ENCODE measurements around the gene FCN1. TPM values are rescaled to one million over a fixed set of nuclear protein-coding genes. Genes with fewer than 3 reads are reported as not detected.
A peak's percentile ranks its signal among the peaks of the same experiment; 100 is the strongest.

FCN1 gene
- total RNA-seq, 1 experiment from 2014 or later = not detected

DNA sequence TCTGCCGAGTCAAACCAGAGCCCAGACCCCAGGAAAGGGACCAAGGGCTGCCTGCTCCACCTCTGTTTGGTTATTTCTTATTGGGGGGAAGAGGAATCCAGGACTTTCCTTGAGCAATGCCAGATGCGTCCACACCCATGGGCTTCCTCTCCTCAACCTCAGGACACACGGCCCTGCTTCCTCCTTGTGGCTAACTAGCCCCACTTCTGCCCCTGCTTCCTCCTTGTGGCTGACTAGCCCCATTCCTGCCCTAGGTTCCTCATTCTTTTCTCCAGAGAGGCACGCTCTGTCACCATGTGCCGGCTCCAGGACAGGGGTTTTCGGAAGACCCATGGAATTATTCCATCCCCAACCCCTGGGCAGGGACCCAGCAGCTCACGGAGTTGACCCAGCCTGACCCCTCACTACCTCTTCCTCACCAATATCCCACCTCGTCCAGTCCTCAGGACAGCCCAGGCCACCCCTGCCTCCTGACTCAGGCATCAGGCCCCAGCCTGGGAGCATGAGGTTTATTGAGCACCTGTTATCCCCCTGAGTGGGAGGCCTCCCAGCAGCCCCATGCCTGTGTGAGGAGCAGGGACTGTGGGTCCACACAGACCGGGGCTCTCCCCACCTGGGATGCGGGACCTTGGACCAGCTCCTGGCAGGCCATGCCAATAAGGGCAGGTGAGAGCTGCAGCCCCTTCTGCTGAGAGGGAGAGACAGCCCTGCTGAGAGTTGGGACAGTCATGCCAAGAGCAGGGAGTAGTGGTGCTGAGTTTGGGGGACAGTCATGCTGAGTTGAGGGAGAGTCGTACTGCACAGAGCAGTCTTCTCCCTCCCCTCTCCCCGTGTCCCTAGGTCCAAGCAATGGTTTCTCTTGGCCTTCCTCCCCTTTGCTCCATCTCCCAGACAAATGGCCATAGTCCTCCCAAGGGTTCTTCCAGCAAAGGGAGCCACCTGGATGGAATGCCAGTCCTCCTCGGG is 11.8 kb upstream of the FCN1 start:
- no peaks in the 10 kb centered on the region for H3K9me3 ChIP-seq (ENCODE audit: low read length)
- no peaks in the 10 kb centered on the region for H3K79me2 ChIP-seq (ENCODE audit: low read length)
- no peaks in the 10 kb centered on the region for H3K27me3 ChIP-seq (ENCODE audit: low read length)
- no peaks in the 10 kb centered on the region for H3K36me3 ChIP-seq (ENCODE audit: insufficient read depth, low read length)
- no peak overlapping the region for H3K9ac ChIP-seq (ENCODE audit: low read length)
- H3K9me2 ChIP-seq (replicated peaks; ENCODE audit: insufficient read depth, low read length) = no peaks in the 10 kb centered on the region
- peaks cover 28% of the 10 kb centered on the region for H3K4me1 ChIP-seq (ENCODE audit: low read length)
- no peak for DNase-seq
- H3K4me3 ChIP-seq (ENCODE audit: low read length) = no peak overlapping the region
- H3K4me2 ChIP-seq (ENCODE audit: low read depth, low read length, poor library complexity, severe bottlenecking) = peak overlapping the region; percentile 29
- no peaks in the 10 kb centered on the region for H4K20me1 ChIP-seq (ENCODE audit: insufficient read depth, low read depth, low read length)
- peak overlapping the region; percentile 47; the same call in 1 of the 2 replicates for H3K27ac ChIP-seq (ENCODE audit: low read length)
- H2AFZ ChIP-seq (ENCODE audit: low read length) = no peak overlapping the region

GRCh38 chr9:134928436-134929192 is 10.9 kb upstream of the FCN1 start:
- no peaks in the 10 kb centered on the region for H3K9me2 ChIP-seq (replicated peaks; ENCODE audit: insufficient read depth, low read length)
- no peaks in the 10 kb centered on the region for H3K79me2 ChIP-seq (ENCODE audit: low read length)
- H3K36me3 ChIP-seq (ENCODE audit: insufficient read depth, low read length) = no peaks in the 10 kb centered on the region
- no peak overlapping the region for H2AFZ ChIP-seq (ENCODE audit: low read length)
- H3K9ac ChIP-seq (ENCODE audit: low read length) = no peak overlapping the region
- no peaks in the 10 kb centered on the region for H3K9me3 ChIP-seq (ENCODE audit: low read length)
- H3K4me2 ChIP-seq (ENCODE audit: low read depth, low read length, poor library complexity, severe bottlenecking) = no peak overlapping the region
- no peaks in the 10 kb centered on the region for H4K20me1 ChIP-seq (ENCODE audit: insufficient read depth, low read depth, low read length)
- H3K27me3 ChIP-seq (ENCODE audit: low read length) = no peaks in the 10 kb centered on the region
- peaks cover 28% of the 10 kb centered on the region for H3K4me1 ChIP-seq (ENCODE audit: low read length)
- DNase-seq = no peak
- no peak overlapping the region for H3K27ac ChIP-seq (ENCODE audit: low read length)
- H3K4me3 ChIP-seq (ENCODE audit: low read length) = no peak overlapping the region

DNA sequence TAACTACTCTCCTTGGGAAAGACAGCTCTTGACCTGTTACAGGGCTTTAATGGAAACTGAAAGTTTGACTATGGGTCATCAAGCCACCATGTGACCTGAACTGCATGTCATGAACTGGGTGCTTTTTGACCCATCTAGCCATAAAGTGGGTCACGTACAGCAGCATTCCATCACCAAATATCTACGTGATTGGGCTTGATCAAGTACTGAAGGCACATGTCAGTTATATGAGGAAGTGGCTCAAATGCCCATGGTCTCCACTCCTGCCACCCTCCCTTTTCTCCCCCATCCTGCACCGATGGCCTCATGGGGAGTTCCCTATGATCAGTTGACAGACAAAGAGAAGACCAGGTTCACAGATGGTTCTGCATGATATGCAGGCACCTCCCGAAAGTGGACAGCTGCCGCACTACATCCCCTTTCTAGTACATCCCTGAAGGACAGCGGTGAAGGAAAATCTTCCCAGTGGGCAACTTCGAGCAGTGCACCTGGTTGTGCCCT is 7.3 kb upstream of the FCN1 start:
- H3K27ac ChIP-seq (ENCODE audit: low read length) = no peak overlapping the region
- no peak overlapping the region for H3K9ac ChIP-seq (ENCODE audit: low read length)
- H3K9me3 ChIP-seq (ENCODE audit: low read length) = no peaks in the 10 kb centered on the region
- no peaks in the 10 kb centered on the region for H3K9me2 ChIP-seq (replicated peaks; ENCODE audit: insufficient read depth, low read length)
- no peaks in the 10 kb centered on the region for H3K79me2 ChIP-seq (ENCODE audit: low read length)
- H3K4me3 ChIP-seq (ENCODE audit: low read length) = no peak overlapping the region
- H3K27me3 ChIP-seq (ENCODE audit: low read length) = no peaks in the 10 kb centered on the region
- H2AFZ ChIP-seq (ENCODE audit: low read length) = no peak overlapping the region
- peaks cover 13% of the 10 kb centered on the region for H3K4me1 ChIP-seq (ENCODE audit: low read length)
- H4K20me1 ChIP-seq (ENCODE audit: insufficient read depth, low read depth, low read length) = no peaks in the 10 kb centered on the region
- DNase-seq = no peak
- no peak overlapping the region for H3K4me2 ChIP-seq (ENCODE audit: low read depth, low read length, poor library complexity, severe bottlenecking)
- H3K36me3 ChIP-seq (ENCODE audit: insufficient read depth, low read length) = no peaks in the 10 kb centered on the region

GRCh38 chr9:134923466-134923865 is 5.8 kb upstream of the FCN1 start:
- H2AFZ ChIP-seq (ENCODE audit: low read length) = no peak overlapping the region
- H3K9me2 ChIP-seq (replicated peaks; ENCODE audit: insufficient read depth, low read length) = no peaks in the 10 kb centered on the region
- H3K9me3 ChIP-seq (ENCODE audit: low read length) = no peaks in the 10 kb centered on the region
- H3K4me1 ChIP-seq (ENCODE audit: low read length) = no peaks in the 10 kb centered on the region
- no peak overlapping the region for H3K4me2 ChIP-seq (ENCODE audit: low read depth, low read length, poor library complexity, severe bottlenecking)
- no peaks in the 10 kb centered on the region for H4K20me1 ChIP-seq (ENCODE audit: insufficient read depth, low read depth, low read length)
- H3K4me3 ChIP-seq (ENCODE audit: low read length) = no peak overlapping the region
- H3K27me3 ChIP-seq (ENCODE audit: low read length) = no peaks in the 10 kb centered on the region
- H3K9ac ChIP-seq (ENCODE audit: low read length) = no peak overlapping the region
- no peak for DNase-seq
- no peaks in the 10 kb centered on the region for H3K36me3 ChIP-seq (ENCODE audit: insufficient read depth, low read length)
- no peaks in the 10 kb centered on the region for H3K79me2 ChIP-seq (ENCODE audit: low read length)
- H3K27ac ChIP-seq (ENCODE audit: low read length) = no peak overlapping the region

DNA sequence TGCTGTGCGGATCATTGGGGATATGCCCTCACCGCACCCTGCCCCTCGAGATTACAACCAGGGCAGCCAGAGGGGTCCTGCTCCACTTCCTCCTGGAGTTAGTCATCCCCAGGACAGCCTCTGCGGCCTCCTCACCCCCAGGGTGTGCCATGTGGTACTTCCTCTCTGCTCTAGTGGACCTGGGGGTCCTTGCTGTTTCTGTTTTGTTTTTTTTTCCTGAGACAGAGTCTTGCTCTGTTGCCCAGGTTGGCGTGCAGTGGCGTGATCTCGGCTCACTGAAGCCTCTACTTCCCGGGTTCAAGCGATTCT is 5.2 kb upstream of the FCN1 start:
- Histone ChIP-seq H3K27me3 (ENCODE audit: low read length) (no peaks in the 10 kb centered on the region), H2AFZ (ENCODE audit: low read length) (no peak overlapping the region), H3K9me2 (replicated peaks; ENCODE audit: insufficient read depth, low read length) (no peaks in the 10 kb centered on the region), H3K4me3 (ENCODE audit: low read length) (no peak overlapping the region), H3K4me2 (ENCODE audit: low read depth, low read length, poor library complexity, severe bottlenecking) (no peak overlapping the region), H4K20me1 (ENCODE audit: insufficient read depth, low read depth, low read length) (no peaks in the 10 kb centered on the region), H3K27ac (ENCODE audit: low read length) (no peak overlapping the region), H3K9ac (ENCODE audit: low read length) (no peak overlapping the region), H3K79me2 (ENCODE audit: low read length) (no peaks in the 10 kb centered on the region), H3K9me3 (ENCODE audit: low read length) (no peaks in the 10 kb centered on the region), H3K4me1 (ENCODE audit: low read length) (no peaks in the 10 kb centered on the region), H3K36me3 (ENCODE audit: insufficient read depth, low read length) (no peaks in the 10 kb centered on the region)
- no peak for DNase-seq

DNA sequence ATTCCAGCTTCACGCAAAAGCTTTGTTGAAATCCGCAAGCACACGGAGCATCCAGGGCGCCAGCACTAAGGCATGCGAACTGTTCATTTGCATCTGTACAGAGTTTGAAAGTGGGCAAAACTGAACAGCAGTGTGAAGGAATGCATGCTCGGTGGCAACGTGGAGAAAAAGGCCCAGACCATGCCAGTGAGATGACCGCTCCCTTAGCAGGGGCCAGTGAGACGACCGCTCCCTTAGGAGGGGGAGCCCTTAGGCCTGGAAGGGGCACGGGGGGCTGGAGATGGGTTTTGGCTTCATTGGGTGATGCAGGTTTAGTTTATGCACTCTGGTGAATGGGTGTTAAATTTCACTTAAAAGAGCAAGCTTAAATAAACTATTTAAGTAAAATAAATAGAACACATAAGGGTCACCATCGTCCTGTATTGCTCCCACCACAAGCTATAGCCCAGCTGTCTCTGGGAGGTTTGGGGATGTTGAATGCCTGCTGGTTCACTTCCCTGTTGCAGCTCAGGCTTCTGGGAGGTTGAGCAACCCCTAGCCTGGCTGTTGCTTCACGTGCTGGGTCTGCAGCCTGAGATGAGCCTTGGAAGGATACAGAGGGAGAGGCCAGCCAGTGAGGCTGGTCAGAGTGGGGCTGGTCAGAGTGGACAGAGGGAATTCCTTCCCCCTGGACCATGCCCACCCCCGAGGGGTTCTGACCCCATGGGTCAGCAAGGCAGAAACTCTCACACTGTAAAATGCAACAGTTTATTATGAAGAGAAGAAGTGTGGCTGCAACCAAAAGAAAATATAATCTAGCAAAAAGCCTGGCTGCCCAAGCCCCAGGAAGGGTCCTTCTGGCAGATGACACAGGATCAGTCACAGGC is 4.6 kb upstream of the FCN1 start:
- Histone ChIP-seq H3K4me3 (ENCODE audit: low read length) (no peak overlapping the region), H3K4me2 (ENCODE audit: low read depth, low read length, poor library complexity, severe bottlenecking) (no peak overlapping the region), H3K9ac (ENCODE audit: low read length) (no peak overlapping the region), H2AFZ (ENCODE audit: low read length) (no peak overlapping the region), H3K27me3 (ENCODE audit: low read length) (no peaks in the 10 kb centered on the region), H3K79me2 (ENCODE audit: low read length) (no peaks in the 10 kb centered on the region), H3K9me3 (ENCODE audit: low read length) (no peaks in the 10 kb centered on the region), H3K9me2 (replicated peaks; ENCODE audit: insufficient read depth, low read length) (no peaks in the 10 kb centered on the region), H3K4me1 (ENCODE audit: low read length) (no peaks in the 10 kb centered on the region), H3K27ac (ENCODE audit: low read length) (no peak overlapping the region), H3K36me3 (ENCODE audit: insufficient read depth, low read length) (no peaks in the 10 kb centered on the region), H4K20me1 (ENCODE audit: insufficient read depth, low read depth, low read length) (no peaks in the 10 kb centered on the region)
- DNase-seq = no peak

DNA sequence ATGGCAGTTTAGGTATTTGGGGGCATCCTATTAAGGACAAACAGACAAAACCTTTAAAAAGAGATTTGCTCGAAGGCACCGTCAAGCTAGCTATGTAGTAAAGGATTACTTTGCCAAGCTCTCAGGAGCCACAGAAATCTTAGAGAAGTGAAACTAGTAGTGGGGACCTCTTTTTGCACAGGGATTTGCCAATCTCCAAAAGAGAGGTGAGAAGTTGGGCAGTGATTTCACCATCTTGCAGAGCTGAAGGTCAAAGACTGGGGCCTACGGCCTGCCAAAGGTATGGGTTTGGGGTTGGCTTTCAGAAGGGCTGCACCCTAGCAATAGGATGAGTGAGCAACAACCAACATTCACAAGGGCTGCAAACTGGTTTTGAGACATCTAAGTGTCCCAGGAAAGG is 1.6 kb upstream of the FCN1 start:
- no peak overlapping the region for H2AFZ ChIP-seq (ENCODE audit: low read length)
- no peaks in the 10 kb centered on the region for H3K36me3 ChIP-seq (ENCODE audit: insufficient read depth, low read length)
- H3K4me3 ChIP-seq (ENCODE audit: low read length) = no peak overlapping the region
- H3K4me2 ChIP-seq (ENCODE audit: low read depth, low read length, poor library complexity, severe bottlenecking) = no peak overlapping the region
- H3K9me2 ChIP-seq (replicated peaks; ENCODE audit: insufficient read depth, low read length) = no peaks in the 10 kb centered on the region
- no peaks in the 10 kb centered on the region for H3K9me3 ChIP-seq (ENCODE audit: low read length)
- no peak for DNase-seq
- H3K9ac ChIP-seq (ENCODE audit: low read length) = no peak overlapping the region
- no peaks in the 10 kb centered on the region for H3K27me3 ChIP-seq (ENCODE audit: low read length)
- no peaks in the 10 kb centered on the region for H4K20me1 ChIP-seq (ENCODE audit: insufficient read depth, low read depth, low read length)
- no peaks in the 10 kb centered on the region for H3K4me1 ChIP-seq (ENCODE audit: low read length)
- H3K27ac ChIP-seq (ENCODE audit: low read length) = no peak overlapping the region
- H3K79me2 ChIP-seq (ENCODE audit: low read length) = no peaks in the 10 kb centered on the region

Measured in Karpas-422 (cell line).